A549 (cell line): ENCODE data around the gene BEND5.

Experiments used
- EHF ChIP-seq: fragments of 250-450 bp; sonication (Bioruptor Pico); IDR thresholded peaks from 2 replicates; pipeline ENCODE4 v1.5.0; 2020; ENCODE audit warnings: mild to moderate bottlenecking
- ESRRA ChIP-seq: fragments of 150-350 bp; IDR thresholded peaks from 2 replicates; pipeline ENCODE4 v1.6.1; 2014; ENCODE audit warnings: mild to moderate bottlenecking, low read length, borderline replicate concordance
- JUNB ChIP-seq: fragments of >200 bp; sonication (Bioruptor Twin); formaldehyde crosslinking; IDR thresholded peaks from 2 replicates; pipeline ENCODE4 v1.6.1; 2016
- POLR2A ChIP-seq: IDR thresholded peaks from 2 replicates; pipeline ENCODE4 v1.6.1; 2012; ENCODE audit warnings: mild to moderate bottlenecking, low read length
- RAD21 ChIP-seq, 2 experiments: fragments of >200 bp in 1 of 2; sonication (Bioruptor Twin) in 1 of 2; formaldehyde crosslinking in 1 of 2; IDR thresholded peaks in 1 of 2; conservative IDR thresholded peaks in 1 of 2; 2 replicates in 1 of 2; 3 replicates in 1 of 2; pipeline ENCODE4 v1.6.1; 2012 to 2018; ENCODE audit warnings: inconsistent platforms in 1 of 2
- TF ChIP-seq, protein P1 (sequence below): IDR thresholded peaks from 2 replicates; pipeline ENCODE4 v1.6.1; 2012
- TF ChIP-seq, protein P2 (sequence below): fragments of 450-650 bp; IDR thresholded peaks from 2 replicates; pipeline ENCODE4 v1.6.1; 2014; ENCODE audit warnings: antibody characterized with exemption
- TF ChIP-seq, protein P3 (sequence below): fragments of >200 bp; sonication (Bioruptor Twin); formaldehyde crosslinking; IDR thresholded peaks from 3 replicates; pipeline ENCODE4 v1.5.1; 2016
- TF ChIP-seq, protein P4 (sequence below): fragments of 250-450 bp; sonication (Bioruptor Pico); IDR thresholded peaks from 2 replicates; pipeline ENCODE4 v1.5.0; 2020; ENCODE audit warnings: low read depth, mild to moderate bottlenecking, moderate library complexity
- TF ChIP-seq, protein P5 (sequence below): fragments of 150-350 bp; IDR thresholded peaks from 2 replicates; pipeline ENCODE4 v1.6.1; 2014; ENCODE audit warnings: low read depth, mild to moderate bottlenecking, low read length
- TF ChIP-seq, protein P6 (sequence below): IDR thresholded peaks from 2 replicates; pipeline ENCODE4 v1.6.1; 2012

DNA sequence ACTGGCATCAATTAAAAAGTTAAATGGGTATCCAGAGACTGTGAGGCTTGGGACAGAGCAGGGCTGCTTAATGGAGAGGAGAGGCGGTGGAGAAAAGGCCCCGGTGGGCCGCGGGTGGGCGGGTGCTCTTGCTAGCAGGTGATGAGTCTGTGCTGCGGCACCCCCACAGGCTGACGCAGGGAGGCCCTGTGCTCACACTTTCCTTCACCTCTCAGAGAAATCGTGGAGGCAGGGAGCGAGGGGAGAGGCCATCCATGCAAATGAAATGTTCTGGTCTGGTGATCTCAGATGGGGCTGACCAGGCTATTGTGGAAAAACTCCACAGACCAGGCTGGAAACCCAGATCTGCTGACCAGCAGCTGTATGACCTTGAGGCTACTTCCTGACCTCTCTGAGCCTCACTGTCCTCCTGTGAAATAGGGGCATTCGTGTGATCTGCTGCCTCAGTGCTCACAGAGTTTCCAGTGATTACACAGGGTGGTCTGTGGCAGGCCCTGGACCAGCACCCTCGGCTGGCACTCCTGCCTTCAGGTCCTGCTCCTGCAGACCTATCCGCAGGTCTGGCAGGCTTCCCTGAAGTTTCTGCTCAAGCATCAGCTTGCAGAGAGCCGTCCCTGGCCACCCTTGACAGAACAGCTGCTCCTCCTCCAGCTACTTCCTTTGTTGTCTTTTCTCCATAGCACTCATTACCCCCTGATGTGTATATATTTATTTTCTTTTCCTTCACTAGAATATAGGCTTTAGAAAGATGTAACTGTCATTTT lies 89.2 kb downstream of the BEND5 start:
- TF ChIP-seq JUNB (no peak), ESRRA (no peak), RAD21 (conservative IDR thresholded peaks at IDR 0.05 in 1 of 2, IDR thresholded peaks at IDR 0.05 in 1 of 2) (no peak), POLR2A (no peak), EHF (no peak)
- TF ChIP-seq, protein P1, sequence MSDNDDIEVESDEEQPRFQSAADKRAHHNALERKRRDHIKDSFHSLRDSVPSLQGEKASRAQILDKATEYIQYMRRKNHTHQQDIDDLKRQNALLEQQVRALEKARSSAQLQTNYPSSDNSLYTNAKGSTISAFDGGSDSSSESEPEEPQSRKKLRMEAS = no peak
- TF ChIP-seq, protein P2, sequence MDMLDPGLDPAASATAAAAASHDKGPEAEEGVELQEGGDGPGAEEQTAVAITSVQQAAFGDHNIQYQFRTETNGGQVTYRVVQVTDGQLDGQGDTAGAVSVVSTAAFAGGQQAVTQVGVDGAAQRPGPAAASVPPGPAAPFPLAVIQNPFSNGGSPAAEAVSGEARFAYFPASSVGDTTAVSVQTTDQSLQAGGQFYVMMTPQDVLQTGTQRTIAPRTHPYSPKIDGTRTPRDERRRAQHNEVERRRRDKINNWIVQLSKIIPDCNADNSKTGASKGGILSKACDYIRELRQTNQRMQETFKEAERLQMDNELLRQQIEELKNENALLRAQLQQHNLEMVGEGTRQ = no peak
- TF ChIP-seq, protein P3, sequence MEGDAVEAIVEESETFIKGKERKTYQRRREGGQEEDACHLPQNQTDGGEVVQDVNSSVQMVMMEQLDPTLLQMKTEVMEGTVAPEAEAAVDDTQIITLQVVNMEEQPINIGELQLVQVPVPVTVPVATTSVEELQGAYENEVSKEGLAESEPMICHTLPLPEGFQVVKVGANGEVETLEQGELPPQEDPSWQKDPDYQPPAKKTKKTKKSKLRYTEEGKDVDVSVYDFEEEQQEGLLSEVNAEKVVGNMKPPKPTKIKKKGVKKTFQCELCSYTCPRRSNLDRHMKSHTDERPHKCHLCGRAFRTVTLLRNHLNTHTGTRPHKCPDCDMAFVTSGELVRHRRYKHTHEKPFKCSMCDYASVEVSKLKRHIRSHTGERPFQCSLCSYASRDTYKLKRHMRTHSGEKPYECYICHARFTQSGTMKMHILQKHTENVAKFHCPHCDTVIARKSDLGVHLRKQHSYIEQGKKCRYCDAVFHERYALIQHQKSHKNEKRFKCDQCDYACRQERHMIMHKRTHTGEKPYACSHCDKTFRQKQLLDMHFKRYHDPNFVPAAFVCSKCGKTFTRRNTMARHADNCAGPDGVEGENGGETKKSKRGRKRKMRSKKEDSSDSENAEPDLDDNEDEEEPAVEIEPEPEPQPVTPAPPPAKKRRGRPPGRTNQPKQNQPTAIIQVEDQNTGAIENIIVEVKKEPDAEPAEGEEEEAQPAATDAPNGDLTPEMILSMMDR = no peak
- TF ChIP-seq, protein P4, sequence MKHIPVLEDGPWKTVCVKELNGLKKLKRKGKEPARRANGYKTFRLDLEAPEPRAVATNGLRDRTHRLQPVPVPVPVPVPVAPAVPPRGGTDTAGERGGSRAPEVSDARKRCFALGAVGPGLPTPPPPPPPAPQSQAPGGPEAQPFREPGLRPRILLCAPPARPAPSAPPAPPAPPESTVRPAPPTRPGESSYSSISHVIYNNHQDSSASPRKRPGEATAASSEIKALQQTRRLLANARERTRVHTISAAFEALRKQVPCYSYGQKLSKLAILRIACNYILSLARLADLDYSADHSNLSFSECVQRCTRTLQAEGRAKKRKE = no peak
- TF ChIP-seq, protein P5, sequence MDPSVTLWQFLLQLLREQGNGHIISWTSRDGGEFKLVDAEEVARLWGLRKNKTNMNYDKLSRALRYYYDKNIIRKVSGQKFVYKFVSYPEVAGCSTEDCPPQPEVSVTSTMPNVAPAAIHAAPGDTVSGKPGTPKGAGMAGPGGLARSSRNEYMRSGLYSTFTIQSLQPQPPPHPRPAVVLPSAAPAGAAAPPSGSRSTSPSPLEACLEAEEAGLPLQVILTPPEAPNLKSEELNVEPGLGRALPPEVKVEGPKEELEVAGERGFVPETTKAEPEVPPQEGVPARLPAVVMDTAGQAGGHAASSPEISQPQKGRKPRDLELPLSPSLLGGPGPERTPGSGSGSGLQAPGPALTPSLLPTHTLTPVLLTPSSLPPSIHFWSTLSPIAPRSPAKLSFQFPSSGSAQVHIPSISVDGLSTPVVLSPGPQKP = no peak
- TF ChIP-seq, protein P6, sequence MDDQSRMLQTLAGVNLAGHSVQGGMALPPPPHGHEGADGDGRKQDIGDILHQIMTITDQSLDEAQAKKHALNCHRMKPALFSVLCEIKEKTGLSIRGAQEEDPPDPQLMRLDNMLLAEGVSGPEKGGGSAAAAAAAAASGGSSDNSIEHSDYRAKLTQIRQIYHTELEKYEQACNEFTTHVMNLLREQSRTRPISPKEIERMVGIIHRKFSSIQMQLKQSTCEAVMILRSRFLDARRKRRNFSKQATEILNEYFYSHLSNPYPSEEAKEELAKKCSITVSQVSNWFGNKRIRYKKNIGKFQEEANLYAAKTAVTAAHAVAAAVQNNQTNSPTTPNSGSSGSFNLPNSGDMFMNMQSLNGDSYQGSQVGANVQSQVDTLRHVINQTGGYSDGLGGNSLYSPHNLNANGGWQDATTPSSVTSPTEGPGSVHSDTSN = no peak
